GM04504 (cell line): ENCODE results near the gene PDIA4.
"Not testable (repeated sequence)": the region's sequence is repeated elsewhere in the genome, so short reads cannot be mapped to it uniquely, and the experiment has no call there.

Experiments used
- DNase-seq: peaks from one replicate; pipeline ENCODE4 v3.0.0-alpha.2; 2012; ENCODE audit warnings: low read depth

PDIA4 gene

DNA sequence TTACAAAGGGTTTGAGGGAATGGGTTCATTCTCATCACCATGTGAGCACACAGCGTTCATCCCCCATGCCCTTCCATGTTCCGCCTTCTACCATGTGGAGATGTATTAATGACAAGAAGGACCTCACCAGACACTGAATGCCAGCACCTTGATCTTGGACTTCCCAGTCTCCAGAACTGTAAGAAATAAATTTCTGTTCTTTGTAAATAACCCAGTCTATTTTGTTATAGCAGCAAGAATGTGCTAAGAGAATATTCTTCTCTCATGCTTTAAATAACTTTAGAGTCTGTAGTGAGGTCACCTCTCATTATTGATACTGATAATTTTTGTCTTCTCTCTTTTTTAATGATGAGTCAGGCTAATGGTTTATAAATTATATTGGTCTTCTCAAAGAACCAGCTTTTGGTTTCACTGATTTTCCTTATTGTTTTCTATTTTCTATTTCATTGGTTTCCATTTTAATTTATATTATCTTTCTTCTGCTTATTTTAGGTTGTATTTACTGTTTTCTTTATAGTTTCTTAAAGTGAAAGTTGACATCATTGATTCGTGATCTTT is 3.1 kb upstream of the PDIA4 start:
- DNase-seq: no peak

DNA sequence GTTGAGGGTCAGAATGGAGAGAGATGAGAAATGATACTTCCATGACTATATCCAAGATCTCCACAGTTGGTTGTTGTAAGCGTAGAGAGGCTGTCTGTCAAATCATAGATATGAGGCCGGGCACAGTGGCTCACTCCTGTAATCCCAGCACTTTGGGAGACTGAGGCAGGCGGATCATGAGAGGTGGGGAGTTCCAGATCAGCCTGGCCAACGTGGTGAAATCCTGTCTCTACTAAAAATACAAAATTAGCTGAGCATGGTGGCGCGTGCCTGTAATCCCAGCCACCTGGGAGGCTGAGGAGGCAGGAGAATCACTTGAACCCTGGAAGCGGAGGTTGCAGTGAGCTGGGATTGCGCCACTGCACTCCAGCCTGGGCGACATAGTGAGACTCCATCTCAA is 2.1 kb upstream of the PDIA4 start:
- DNase-seq: not testable (repeated sequence)

- DNase-seq: no peak
These were observed 527 bp downstream of the PDIA4 start for GRCh38 chr7:149027611-149028345.

DNA sequence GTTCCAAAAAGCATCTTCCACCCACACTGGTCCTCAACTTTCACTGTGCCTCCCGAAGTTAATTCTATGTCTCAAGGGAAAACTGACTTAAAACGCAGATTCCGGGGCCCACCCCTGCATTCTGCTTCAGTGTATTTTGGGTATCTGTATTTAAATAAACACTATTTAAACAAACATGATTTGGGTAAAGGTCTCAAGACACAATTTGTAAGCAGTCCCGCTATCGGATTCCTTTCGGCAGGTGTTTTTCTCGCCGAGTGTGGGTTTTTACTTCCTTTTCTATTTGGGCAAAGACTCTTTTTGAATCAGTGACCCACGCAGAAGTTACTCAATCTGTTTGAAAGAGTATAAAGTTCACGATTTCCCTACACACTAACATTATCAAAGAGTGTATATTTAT is 1.2 kb downstream of the PDIA4 start:
- no peak for DNase-seq

DNA sequence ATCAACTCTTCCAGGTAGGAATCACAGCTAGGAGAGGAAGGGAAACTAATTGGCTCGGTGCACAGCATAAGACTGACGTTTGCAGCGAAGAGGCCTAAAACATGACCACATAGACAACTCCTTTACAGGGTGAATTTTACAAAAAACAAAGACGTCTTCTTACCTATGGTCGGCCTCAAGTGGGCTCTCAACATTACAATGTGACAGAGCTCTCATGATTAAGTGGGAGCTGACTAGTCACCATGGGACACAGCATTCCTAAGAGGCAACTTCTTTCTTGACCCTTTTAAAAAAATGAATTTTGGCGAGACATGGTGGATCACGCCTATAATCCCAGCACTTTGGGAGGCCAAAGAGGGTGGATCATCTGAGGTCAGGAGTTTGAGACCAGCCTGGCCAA is 4.6 kb downstream of the PDIA4 start:
- no peak for DNase-seq

GRCh38 chr7:149022756-149023360 is 5.4 kb downstream of the PDIA4 start:
- no peak for DNase-seq

DNA sequence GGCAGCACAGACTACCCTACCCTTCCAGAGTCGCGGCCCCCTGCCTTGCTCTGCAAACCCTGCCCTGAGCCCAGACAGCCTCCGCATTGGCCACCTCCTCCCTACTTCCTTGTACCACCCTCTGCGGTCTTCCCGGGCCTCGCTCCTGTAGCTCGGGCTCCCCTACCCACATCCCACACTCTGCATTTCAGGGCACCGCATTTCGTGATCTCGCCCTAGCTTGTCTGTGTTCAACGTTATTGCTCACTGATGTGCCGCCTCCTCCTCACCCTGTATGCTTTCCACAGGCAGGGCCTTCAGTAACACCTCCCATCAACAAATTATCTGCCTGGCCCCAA is 6.6 kb downstream of the PDIA4 start:
- DNase-seq: no peak

- no peak for DNase-seq
These were observed 7.8 kb downstream of the PDIA4 start for GRCh38 chr7:149020483-149020882.

- no peak for DNase-seq
These were observed 11.4 kb downstream of the PDIA4 start for GRCh38 chr7:149016876-149017275.

DNA sequence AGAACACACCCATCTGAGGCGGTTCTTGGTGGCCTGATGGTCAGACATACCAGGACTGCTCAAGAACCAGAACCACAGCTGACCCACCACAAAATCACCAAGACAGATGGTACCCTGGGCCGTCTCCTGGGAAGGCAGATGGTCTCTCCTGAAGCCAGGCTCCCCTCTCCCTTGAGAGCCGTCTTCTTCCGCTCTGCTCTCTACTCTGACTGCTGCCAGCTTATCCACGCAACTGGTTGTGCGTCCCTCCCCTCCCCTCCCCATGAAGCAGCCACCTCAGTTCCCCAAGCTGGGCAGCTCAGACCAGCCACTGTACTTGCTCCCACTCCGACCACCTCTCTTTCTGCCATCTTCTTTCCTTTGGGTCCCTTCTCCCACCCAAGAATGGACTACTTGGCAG is 14.0 kb downstream of the PDIA4 start:
- no peak for DNase-seq

DNA sequence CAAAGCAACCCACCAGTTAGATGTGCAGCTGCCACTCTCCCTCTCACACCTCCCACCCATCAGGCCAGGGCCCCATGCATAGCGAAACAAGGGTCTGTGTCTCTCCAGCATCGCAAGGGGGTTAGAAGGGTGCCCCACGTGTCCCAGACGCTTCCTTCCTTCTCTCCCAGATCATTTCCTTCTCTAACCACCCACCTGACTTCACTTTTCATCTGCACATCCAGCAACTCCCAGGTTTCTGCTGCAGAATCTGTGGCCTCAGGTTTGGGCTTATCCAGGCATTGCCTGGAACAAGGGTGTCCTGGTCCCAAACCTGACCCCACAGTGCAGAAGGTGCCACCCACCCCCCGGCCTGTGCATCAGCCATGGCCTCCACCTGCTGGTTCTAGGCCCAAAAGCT is 14.4 kb downstream of the PDIA4 start:
- no peak for DNase-seq

DNA sequence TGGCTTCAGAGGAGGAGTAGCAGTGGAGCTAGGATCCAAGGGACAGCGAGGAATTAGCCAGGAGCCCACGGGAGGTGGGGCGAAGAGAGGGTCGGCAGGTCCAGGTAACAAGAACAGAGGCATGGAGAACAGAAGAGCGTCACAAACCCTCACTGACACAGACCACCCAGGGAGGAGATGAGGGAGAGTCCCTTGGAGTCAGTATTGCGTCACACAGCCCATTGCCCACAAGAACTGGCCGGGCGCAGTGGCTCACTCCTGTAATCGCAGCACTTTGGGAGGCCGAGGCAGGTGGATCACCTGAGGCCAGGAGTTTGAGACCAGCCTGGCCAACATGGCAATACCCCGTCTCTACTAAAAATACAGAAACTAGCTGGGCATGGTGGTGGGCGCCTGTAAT is 15.6 kb downstream of the PDIA4 start:
- DNase-seq: not testable (repeated sequence)

DNA sequence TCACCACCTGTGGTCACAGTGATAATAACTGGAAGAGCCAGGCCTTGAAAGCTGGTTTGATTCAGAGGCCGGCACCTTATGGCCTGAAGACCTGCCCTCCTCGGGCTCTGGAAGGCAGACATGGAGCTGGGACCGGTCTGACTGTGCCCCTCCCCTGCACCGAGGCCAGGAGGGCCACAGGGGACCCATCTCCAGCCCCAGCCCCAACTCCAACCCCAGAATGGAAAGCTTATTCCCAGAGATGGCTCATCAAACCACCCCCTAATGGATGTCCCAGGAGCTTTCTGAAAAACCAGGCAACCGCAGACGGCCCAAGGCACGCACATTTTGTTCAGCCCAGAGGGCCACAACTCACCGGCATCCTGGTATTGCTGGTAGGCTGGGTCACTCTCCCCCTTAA is 16.8 kb downstream of the PDIA4 start:
- no peak for DNase-seq

- no peak for DNase-seq
These were observed 17.9 kb downstream of the PDIA4 start for GRCh38 chr7:149010451-149010850.

- no peak for DNase-seq
These were observed 18.8 kb downstream of the PDIA4 start for GRCh38 chr7:149009527-149009926.

GRCh38 chr7:149007611-149008010 is 20.7 kb downstream of the PDIA4 start:
- DNase-seq: no peak

DNA sequence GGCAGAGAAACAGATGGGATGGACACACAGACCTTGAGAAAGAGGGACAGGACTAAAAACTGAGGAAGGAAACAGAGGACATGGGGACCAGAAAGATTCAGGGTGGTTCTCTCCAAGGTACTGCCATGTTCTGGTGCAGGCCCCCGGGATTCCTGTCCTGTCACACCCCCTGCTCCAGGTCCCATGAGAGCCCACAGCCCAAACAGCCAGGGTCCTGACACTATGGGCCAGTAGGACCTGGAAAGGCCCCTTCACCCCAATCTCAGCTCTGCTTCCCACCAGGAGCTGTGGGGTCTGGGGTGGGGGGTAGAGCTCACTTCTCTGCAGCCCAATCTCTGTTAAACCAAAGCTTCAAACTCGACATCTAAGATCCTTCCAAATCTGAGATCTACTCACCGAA is 21.2 kb downstream of the PDIA4 start:
- no peak for DNase-seq

GRCh38 chr7:149006345-149006725 is 22.0 kb downstream of the PDIA4 start:
- DNase-seq: no peak

GRCh38 chr7:149005427-149006344 is 22.6 kb downstream of the PDIA4 start:
- DNase-seq: no peak

DNA sequence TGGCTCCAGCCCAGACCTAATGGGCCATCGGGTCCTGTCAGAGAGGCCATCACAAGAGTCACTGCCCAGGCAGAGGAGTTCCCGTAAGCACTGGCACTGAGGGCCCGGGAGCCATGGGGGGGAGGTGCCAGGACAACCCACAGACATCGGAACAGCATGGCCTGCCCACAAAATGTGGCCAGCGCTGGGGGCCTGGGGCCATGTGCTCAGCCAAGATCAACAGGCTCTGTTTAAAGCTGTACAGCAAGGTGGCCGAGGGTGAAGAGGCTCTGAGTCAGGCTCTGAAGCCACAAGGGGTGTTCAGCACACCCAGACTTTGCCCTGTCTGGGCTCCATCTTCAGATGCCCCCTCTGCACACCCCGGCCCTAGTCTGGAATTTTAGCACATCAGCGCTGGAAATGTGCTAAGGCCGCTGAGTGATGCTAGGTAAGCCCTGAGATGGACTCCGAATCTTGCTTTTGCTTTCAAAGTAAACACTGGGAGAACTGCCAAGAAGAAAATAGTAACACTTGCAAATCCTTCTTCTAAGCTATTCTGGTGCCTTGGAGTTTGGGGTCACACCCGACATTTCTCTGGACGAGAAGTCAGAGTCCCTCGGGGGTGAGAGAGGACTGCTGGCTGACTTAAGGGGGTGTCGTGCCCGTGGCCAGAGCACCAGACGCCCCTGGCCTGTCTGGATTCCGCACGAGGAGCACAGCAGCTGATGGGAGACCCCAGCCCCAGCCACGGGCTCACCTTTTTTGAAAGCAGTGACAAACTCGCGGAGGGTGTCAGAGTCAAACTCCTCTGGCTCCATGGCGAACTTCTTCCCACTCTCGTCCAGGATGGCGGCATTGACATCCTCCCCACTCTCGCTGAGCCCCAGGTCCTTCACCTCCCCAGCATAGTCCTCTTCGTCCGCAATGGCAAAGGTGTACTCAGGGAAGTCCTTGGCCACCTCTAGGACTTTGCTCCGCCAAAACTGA is 23.6 kb downstream of the PDIA4 start:
- DNase-seq: no peak

DNA sequence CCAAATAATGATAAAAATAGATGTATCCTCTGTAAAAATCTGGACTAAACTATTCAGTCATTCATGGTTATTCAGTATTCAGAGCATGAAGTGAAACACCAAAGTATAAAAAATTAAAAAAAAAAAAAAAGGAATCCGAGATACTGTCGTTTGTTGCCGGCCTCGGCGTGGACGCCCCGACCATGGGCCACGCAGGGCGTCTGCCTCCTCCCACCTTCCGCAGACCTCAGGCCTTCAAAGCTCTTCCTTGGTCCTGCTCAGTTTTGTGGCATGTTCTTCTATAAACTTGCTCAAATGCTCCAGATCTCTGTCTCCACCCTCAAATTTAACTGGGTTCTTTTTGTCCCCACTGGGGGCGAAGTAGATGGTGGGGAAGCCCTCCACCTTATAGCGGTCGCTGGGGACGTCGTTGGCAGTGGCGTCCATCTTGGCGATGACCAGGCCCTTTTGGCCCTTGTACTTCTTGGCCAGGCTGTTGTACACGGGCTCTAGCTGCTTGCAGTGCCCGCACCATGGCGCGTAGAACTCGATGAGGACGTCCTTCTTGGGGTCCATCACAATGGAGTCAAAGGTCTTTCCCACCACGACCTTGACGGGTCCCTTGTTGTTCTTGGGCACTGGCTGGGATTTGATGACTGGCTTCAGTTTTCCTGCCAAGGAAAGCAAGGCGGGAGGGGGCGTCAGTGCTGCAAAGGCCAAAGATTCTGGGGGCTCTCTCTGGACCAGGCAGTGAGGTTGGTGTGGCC is 24.6 kb downstream of the PDIA4 start:
- DNase-seq: no peak
